ENCODE measurements around the gene GPR162. TPM values are rescaled to one million over a fixed set of nuclear protein-coding genes. Genes with fewer than 3 reads are reported as not detected.

Gene GPR162
- total and polyA plus RNA-seq, 2 experiments from 2014 or later: 38.6 to 41.1 TPM

DNA sequence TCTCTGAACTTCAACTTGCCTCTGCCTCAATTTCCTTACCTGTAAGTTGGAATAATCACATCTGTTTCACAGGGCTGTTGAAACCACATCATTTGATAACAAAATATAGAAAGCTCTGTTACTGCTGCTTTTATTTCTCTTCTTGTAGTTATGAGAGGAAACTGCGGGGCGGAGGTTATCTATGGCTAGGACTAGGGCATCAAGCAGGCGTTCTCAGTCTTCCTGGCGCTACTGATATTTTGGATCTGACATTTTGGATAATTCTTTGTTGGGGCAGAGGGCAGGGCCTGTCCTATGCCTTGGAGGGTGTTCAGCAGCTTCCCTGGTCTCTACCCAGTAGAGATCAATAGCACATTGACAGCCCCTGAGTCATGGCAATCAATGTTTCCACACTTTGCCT lies 10.5 kb downstream of the GPR162 start:
- peaks cover 5% of the 10 kb centered on the region for H3K4me1 ChIP-seq (ENCODE audit: low read depth)
- DNase-seq (ENCODE audit: low read depth in 1 of 2, low spot score in 1 of 2): no peak
- H3K36me3 ChIP-seq: peaks cover 20% of the 10 kb centered on the region
- no peak overlapping the region for H3K27ac ChIP-seq
- TF ChIP-seq, protein P1, sequence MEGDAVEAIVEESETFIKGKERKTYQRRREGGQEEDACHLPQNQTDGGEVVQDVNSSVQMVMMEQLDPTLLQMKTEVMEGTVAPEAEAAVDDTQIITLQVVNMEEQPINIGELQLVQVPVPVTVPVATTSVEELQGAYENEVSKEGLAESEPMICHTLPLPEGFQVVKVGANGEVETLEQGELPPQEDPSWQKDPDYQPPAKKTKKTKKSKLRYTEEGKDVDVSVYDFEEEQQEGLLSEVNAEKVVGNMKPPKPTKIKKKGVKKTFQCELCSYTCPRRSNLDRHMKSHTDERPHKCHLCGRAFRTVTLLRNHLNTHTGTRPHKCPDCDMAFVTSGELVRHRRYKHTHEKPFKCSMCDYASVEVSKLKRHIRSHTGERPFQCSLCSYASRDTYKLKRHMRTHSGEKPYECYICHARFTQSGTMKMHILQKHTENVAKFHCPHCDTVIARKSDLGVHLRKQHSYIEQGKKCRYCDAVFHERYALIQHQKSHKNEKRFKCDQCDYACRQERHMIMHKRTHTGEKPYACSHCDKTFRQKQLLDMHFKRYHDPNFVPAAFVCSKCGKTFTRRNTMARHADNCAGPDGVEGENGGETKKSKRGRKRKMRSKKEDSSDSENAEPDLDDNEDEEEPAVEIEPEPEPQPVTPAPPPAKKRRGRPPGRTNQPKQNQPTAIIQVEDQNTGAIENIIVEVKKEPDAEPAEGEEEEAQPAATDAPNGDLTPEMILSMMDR (IDR thresholded peaks at IDR 0.05; ENCODE audit: low read depth, low read length): no peak
- no peaks in the 10 kb centered on the region for H3K27me3 ChIP-seq
- H3K9me3 ChIP-seq (ENCODE audit: low read depth): no peaks in the 10 kb centered on the region
- no peak overlapping the region for H3K4me3 ChIP-seq

- Histone ChIP-seq H3K4me3 (no peak overlapping the region), H3K4me1 (ENCODE audit: low read depth) (peaks cover 4% of the 10 kb centered on the region), H3K27ac (no peak overlapping the region), H3K36me3 (peaks cover 25% of the 10 kb centered on the region), H3K9me3 (ENCODE audit: low read depth) (no peaks in the 10 kb centered on the region), H3K27me3 (no peaks in the 10 kb centered on the region)
- DNase-seq (ENCODE audit: low read depth in 1 of 2, low spot score in 1 of 2): no peak
- TF ChIP-seq, protein P1 (IDR thresholded peaks at IDR 0.05; ENCODE audit: low read depth, low read length): no peak
Measured at GRCh38 chr12:6833189-6833890, 11.7 kb downstream of the GPR162 start.

- H3K27me3 ChIP-seq: no peaks in the 10 kb centered on the region
- peaks cover 4% of the 10 kb centered on the region for H3K4me1 ChIP-seq (ENCODE audit: low read depth)
- no peak for DNase-seq (ENCODE audit: low read depth in 1 of 2, low spot score in 1 of 2)
- H3K27ac ChIP-seq: no peak overlapping the region
- H3K36me3 ChIP-seq: peaks cover 27% of the 10 kb centered on the region
- H3K9me3 ChIP-seq (ENCODE audit: low read depth): no peaks in the 10 kb centered on the region
- H3K4me3 ChIP-seq: no peak overlapping the region
- TF ChIP-seq, protein P1 (IDR thresholded peaks at IDR 0.05; ENCODE audit: low read depth, low read length): no peak
Measured at GRCh38 chr12:6834254-6834653, 12.6 kb downstream of the GPR162 start.

- Histone ChIP-seq H3K4me1 (ENCODE audit: low read depth) (peaks cover 5% of the 10 kb centered on the region), H3K4me3 (no peak overlapping the region), H3K9me3 (ENCODE audit: low read depth) (no peaks in the 10 kb centered on the region), H3K27me3 (no peaks in the 10 kb centered on the region), H3K27ac (no peak overlapping the region), H3K36me3 (peaks cover 30% of the 10 kb centered on the region)
- DNase-seq (ENCODE audit: low read depth in 1 of 2, low spot score in 1 of 2): no peak
- TF ChIP-seq, protein P1 (IDR thresholded peaks at IDR 0.05; ENCODE audit: low read depth, low read length): no peak
Measured at GRCh38 chr12:6834873-6835272, 13.3 kb downstream of the GPR162 start.

GRCh38 chr12:6836851-6837250 lies 15.2 kb downstream of the GPR162 start:
- TF ChIP-seq, protein P1 (IDR thresholded peaks at IDR 0.05; ENCODE audit: low read depth, low read length): no peak
- Histone ChIP-seq H3K27ac (no peak overlapping the region), H3K27me3 (no peaks in the 10 kb centered on the region), H3K9me3 (ENCODE audit: low read depth) (no peaks in the 10 kb centered on the region), H3K4me1 (ENCODE audit: low read depth) (peaks cover 14% of the 10 kb centered on the region), H3K36me3 (peaks cover 21% of the 10 kb centered on the region), H3K4me3 (no peak overlapping the region)
- no peak for DNase-seq (ENCODE audit: low read depth in 1 of 2, low spot score in 1 of 2)
